Stimulated activated CD8-positive, alpha-beta memory T cell treated with anti-CD3 and anti-CD28 coated beads, Interleukin-2, amount 100 ng/mL, for 1 hour (primary cell): Measurements from ENCODE around the gene GFRA3.
"Not testable (repeated sequence)": the region's sequence is repeated elsewhere in the genome, so short reads cannot be mapped to it uniquely, and the experiment has no call there.

Experiments used
- DNase-seq, 2 donors: peaks; one replicate each; pipeline ENCODE4 v3.0.0-alpha.2; 2020; ENCODE audit warnings: low read depth in 2 of 2

GFRA3 gene

GRCh38 chr5:138274189-138274853 is at the start of gene GFRA3:
Gene GFRA3 (minus strand): TSS chr5:138274621. CDS start chr5:138274424, 197 bp downstream.
- DNase-seq: no peak

GRCh38 chr5:138318211-138318610 is 43.8 kb upstream of the GFRA3 start:
- DNase-seq: not testable (repeated sequence)

- no peak for DNase-seq
Observed at GRCh38 chr5:138316355-138316754, 41.9 kb upstream of the GFRA3 start.

- no peak for DNase-seq
Observed at GRCh38 chr5:138315751-138316278, 41.4 kb upstream of the GFRA3 start.

GRCh38 chr5:138305797-138306196 is 31.4 kb upstream of the GFRA3 start:
- DNase-seq: no peak

GRCh38 chr5:138303372-138303771 is 29.0 kb upstream of the GFRA3 start:
- DNase-seq: no peak

GRCh38 chr5:138289296-138289695 is 14.9 kb upstream of the GFRA3 start:
- no peak for DNase-seq

GRCh38 chr5:138287246-138287645 is 12.8 kb upstream of the GFRA3 start:
- no peak for DNase-seq

- no peak for DNase-seq
Observed at GRCh38 chr5:138282920-138283742, 8.7 kb upstream of the GFRA3 start.

GRCh38 chr5:138280915-138281314 is 6.5 kb upstream of the GFRA3 start:
- no peak for DNase-seq

GRCh38 chr5:138276402-138277054 is 2.1 kb upstream of the GFRA3 start:
- no peak for DNase-seq

- no peak for DNase-seq
Observed at GRCh38 chr5:138275895-138276294, 1.5 kb upstream of the GFRA3 start.

- no peak for DNase-seq
Observed at GRCh38 chr5:138275379-138275782, 960 bp upstream of the GFRA3 start.

- DNase-seq: no peak
Observed at GRCh38 chr5:138273834-138274188, 610 bp downstream of the GFRA3 start.

- no peak for DNase-seq
Observed at GRCh38 chr5:138272681-138273080, 1.7 kb downstream of the GFRA3 start.

- DNase-seq: no peak
Observed at GRCh38 chr5:138271281-138271680, 3.1 kb downstream of the GFRA3 start.

GRCh38 chr5:138264183-138264582 is 10.2 kb downstream of the GFRA3 start:
- no peak for DNase-seq

GRCh38 chr5:138263581-138263980 is 10.8 kb downstream of the GFRA3 start:
- DNase-seq: no peak

- DNase-seq: no peak
Observed at GRCh38 chr5:138258704-138259292, 15.6 kb downstream of the GFRA3 start.

GRCh38 chr5:138257583-138257982 is 16.8 kb downstream of the GFRA3 start:
- DNase-seq: no peak

GRCh38 chr5:138252944-138253343 is 21.5 kb downstream of the GFRA3 start:
- no peak for DNase-seq

GRCh38 chr5:138247800-138248199 is 26.6 kb downstream of the GFRA3 start:
- not testable (repeated sequence) for DNase-seq
